HT1080 (cell line): ENCODE data around the gene AKAP11. TPM values are rescaled to one million over a fixed set of nuclear protein-coding genes. Genes with fewer than 3 reads are reported as not detected.

Experiments used
- total RNA-seq: library from RNA; depleted of rRNA; stranded (reverse); fragments of >200 nt; shearing (Covaris generic); gene quantifications from 2 replicates; pipeline ENCODE4 v1.2.3, GENCODE V29; 2014; rRNA removed

Gene AKAP11
- total RNA-seq, 1 experiment from 2014 or later, result 18.2 TPM

Other genes starting within 250 kb of the AKAP11 start
- gene DGKH, start 223.5 kb upstream of the AKAP11 start, total RNA-seq, result 9.9 and 10.3 TPM in 2 replicates